Neural progenitor cell (in vitro differentiated cells): ENCODE results near the gene OXLD1. TPM values are rescaled to one million over a fixed set of nuclear protein-coding genes. Genes with fewer than 3 reads are reported as not detected.
A peak's percentile ranks its signal among the peaks of the same experiment; 100 is the strongest.

ENCODE experiments used
- DNase-seq: peaks from one replicate; pipeline ENCODE4 v3.0.0-alpha.2; 2016; ENCODE audit warnings: low spot score
- H2AFZ ChIP-seq: fragments of 200-600 bp; sonication (generic); replicated peaks from 2 replicates; pipeline ENCODE4 v1.6.1; 2016; ENCODE audit warnings: antibody characterized with exemption
- H3F3A ChIP-seq: fragments of 200-600 bp; sonication (generic); 2 replicates; pipeline ENCODE4 v1.6.1; 2016; ENCODE audit warnings: antibody characterized with exemption, low read depth
- H3K27ac ChIP-seq: fragments of 200-600 bp; sonication (generic); 2 replicates; pipeline ENCODE4 v1.5.1; 2016; ENCODE audit warnings: mild to moderate bottlenecking
- H3K27me3 ChIP-seq: fragments of 200-600 bp; sonication (generic); 2 replicates; pipeline ENCODE4 v1.6.1; 2016; ENCODE audit warnings: mild to moderate bottlenecking, moderate library complexity
- H3K36me3 ChIP-seq: fragments of 200-600 bp; sonication (generic); 2 replicates; pipeline ENCODE4 v1.5.1; 2016
- H3K4me1 ChIP-seq: fragments of 200-600 bp; sonication (generic); 2 replicates; pipeline ENCODE4 v1.6.1; 2016; ENCODE audit warnings: mixed run types
- H3K4me2 ChIP-seq: fragments of 200-600 bp; sonication (generic); 2 replicates; pipeline ENCODE4 v1.6.1; 2016
- H3K4me3 ChIP-seq: fragments of 200-600 bp; sonication (generic); 2 replicates; pipeline ENCODE4 v1.5.1; 2016
- H3K79me2 ChIP-seq: fragments of 200-600 bp; sonication (generic); 2 replicates; pipeline ENCODE4 v1.6.1; 2016; ENCODE audit warnings: low read depth
- H3K9ac ChIP-seq: fragments of 200-600 bp; sonication (generic); 2 replicates; pipeline ENCODE4 v1.6.1; 2016
- H3K9me3 ChIP-seq: fragments of 200-600 bp; sonication (generic); 2 replicates; pipeline ENCODE4 v1.5.1; 2016; ENCODE audit warnings: low read depth
- H4K20me1 ChIP-seq: fragments of 200-600 bp; sonication (generic); 2 replicates; pipeline ENCODE4 v1.6.1; 2016; ENCODE audit warnings: low read depth
- H3K27ac Mint-ChIP-seq: 3 replicates; pipeline ENCODE4 v1.8.0; 2021; ENCODE audit warnings: mixed read lengths
- H3K27me3 Mint-ChIP-seq: 2 replicates; pipeline ENCODE4 v1.8.0; 2022; ENCODE audit warnings: low read depth, mild to moderate bottlenecking, inconsistent platforms, moderate library complexity, mixed read lengths; ENCODE audit not compliant: insufficient read depth
- H3K36me3 Mint-ChIP-seq: 3 replicates; pipeline ENCODE4 v1.8.0; 2021; ENCODE audit warnings: mixed read lengths
- H3K4me1 Mint-ChIP-seq: 3 replicates; pipeline ENCODE4 v1.8.0; 2021; ENCODE audit warnings: mixed read lengths
- H3K4me3 Mint-ChIP-seq: 3 replicates; pipeline ENCODE4 v1.8.0; 2021; ENCODE audit warnings: mild to moderate bottlenecking, moderate library complexity, mixed read lengths
- H3K9me3 Mint-ChIP-seq: 3 replicates; pipeline ENCODE4 v1.8.0; 2020; ENCODE audit warnings: mixed read lengths
- EZH2 ChIP-seq: fragments of 200-600 bp; sonication (generic); IDR thresholded peaks from 2 replicates; pipeline ENCODE4 v1.6.1; 2017; ENCODE audit warnings: antibody characterized with exemption, mild to moderate bottlenecking, moderate library complexity
- EZH2phosphoT487 ChIP-seq: fragments of 200-600 bp; sonication (generic); IDR thresholded peaks from 2 replicates; pipeline ENCODE4 v1.6.1; 2017; ENCODE audit warnings: antibody characterized with exemption
- total RNA-seq: library from RNA; depleted of rRNA; stranded (reverse); fragments of >200 nt; gene quantifications from 2 replicates; pipeline ENCODE4 v1.2.3, GENCODE V29; 2015; ENCODE audit warnings: low replicate concordance
- TF ChIP-seq, protein P1 (sequence below): fragments of 200-600 bp; sonication (generic); IDR thresholded peaks from 2 replicates; pipeline ENCODE4 v1.5.1; 2017; ENCODE audit warnings: antibody characterized with exemption, mild to moderate bottlenecking

Gene OXLD1
- total RNA-seq, 1 donor from 2014 or later: 11.9 TPM

DNA sequence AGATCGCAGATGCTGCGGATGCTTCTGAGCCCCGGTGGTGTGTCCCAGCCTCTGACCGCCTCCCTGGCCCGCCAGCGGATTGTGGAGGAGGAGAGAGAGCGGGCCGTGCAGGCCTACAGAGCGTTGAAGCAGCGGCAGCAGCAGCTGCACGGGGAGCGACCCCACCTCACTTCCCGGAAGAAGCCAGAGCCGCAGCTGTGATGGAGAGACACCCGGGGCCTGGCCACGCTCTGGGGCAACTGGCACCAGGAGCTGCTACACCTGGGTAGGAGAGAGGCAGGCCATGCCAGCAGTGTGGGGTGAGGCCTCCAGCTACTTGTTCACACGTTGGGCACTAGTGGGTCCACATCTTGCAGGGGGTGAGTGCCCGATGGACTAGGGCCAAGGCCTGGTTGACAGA, 6.1 kb upstream of the OXLD1 start:
- Histone ChIP-seq H3K9me3 (no peaks in the 10 kb centered on the region), H4K20me1 (peaks cover 14% of the 10 kb centered on the region), H3K27me3 (no peaks in the 10 kb centered on the region), H3F3A (peaks cover 29% of the 10 kb centered on the region), H3K4me3 (no peak overlapping the region), H3K27ac (no peak overlapping the region), H2AFZ (no peak overlapping the region), H3K4me1 (peaks cover 8% of the 10 kb centered on the region), H3K36me3 (peaks cover 6% of the 10 kb centered on the region), H3K9ac (no peak overlapping the region), H3K79me2 (peaks cover 28% of the 10 kb centered on the region), H3K4me2 (no peak overlapping the region)
- H3K9me3 Mint-ChIP-seq: no peaks in the 10 kb centered on the region
- peaks cover 3% of the 10 kb centered on the region for H3K27me3 Mint-ChIP-seq
- H3K27ac Mint-ChIP-seq: no peak overlapping the region
- DNase-seq: no peak
- TF ChIP-seq EZH2phosphoT487 (no peak), EZH2 (no peak)
- TF ChIP-seq, protein P1, sequence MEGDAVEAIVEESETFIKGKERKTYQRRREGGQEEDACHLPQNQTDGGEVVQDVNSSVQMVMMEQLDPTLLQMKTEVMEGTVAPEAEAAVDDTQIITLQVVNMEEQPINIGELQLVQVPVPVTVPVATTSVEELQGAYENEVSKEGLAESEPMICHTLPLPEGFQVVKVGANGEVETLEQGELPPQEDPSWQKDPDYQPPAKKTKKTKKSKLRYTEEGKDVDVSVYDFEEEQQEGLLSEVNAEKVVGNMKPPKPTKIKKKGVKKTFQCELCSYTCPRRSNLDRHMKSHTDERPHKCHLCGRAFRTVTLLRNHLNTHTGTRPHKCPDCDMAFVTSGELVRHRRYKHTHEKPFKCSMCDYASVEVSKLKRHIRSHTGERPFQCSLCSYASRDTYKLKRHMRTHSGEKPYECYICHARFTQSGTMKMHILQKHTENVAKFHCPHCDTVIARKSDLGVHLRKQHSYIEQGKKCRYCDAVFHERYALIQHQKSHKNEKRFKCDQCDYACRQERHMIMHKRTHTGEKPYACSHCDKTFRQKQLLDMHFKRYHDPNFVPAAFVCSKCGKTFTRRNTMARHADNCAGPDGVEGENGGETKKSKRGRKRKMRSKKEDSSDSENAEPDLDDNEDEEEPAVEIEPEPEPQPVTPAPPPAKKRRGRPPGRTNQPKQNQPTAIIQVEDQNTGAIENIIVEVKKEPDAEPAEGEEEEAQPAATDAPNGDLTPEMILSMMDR: no peak
- peaks cover 16% of the 10 kb centered on the region for H3K36me3 Mint-ChIP-seq
- H3K4me1 Mint-ChIP-seq: peaks cover 10% of the 10 kb centered on the region
- H3K4me3 Mint-ChIP-seq: no peak overlapping the region

DNA sequence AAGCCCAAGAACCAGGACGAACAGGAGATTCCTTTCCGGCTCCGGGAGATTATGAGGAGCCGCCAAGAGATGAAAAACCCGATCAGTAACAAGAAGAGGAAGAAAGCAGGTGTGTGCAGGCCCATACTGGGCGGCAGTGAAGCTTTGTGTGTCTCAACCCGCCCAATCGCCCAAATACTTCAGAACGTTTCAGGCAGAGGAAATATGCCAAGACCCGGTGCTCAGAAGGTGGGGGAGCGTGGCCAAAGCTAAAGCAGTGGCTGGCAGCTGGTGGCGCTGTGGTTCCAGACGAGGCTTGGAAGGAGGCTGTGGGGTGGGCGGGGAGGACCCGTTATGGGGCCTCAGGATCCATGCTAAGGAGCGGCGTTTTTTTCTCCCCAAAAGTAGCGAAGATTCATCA, 1.3 kb upstream of the OXLD1 start:
- H3K9me3 ChIP-seq: no peaks in the 10 kb centered on the region
- peaks cover 6% of the 10 kb centered on the region for H3K36me3 ChIP-seq
- DNase-seq: peak; percentile 48
- peaks cover 49% of the 10 kb centered on the region for H3K79me2 ChIP-seq
- no peak overlapping the region for H2AFZ ChIP-seq
- H3K4me1 Mint-ChIP-seq: peaks cover 21% of the 10 kb centered on the region
- peaks cover 3% of the 10 kb centered on the region for H4K20me1 ChIP-seq
- peaks cover 9% of the 10 kb centered on the region for H3K36me3 Mint-ChIP-seq
- H3K27me3 Mint-ChIP-seq: peaks cover 3% of the 10 kb centered on the region
- H3K4me2 ChIP-seq: peak overlapping the region; percentile 97
- no peaks in the 10 kb centered on the region for H3K9me3 Mint-ChIP-seq
- H3K4me3 ChIP-seq: peak overlapping the region; percentile 99
- no peak overlapping the region for H3K27ac ChIP-seq
- no peak overlapping the region for H3K9ac ChIP-seq
- no peak overlapping the region for H3K27ac Mint-ChIP-seq
- H3F3A ChIP-seq: peaks cover 19% of the 10 kb centered on the region
- no peaks in the 10 kb centered on the region for H3K27me3 ChIP-seq
- H3K4me3 Mint-ChIP-seq: peak overlapping the region; percentile 96
- H3K4me1 ChIP-seq: peaks cover 13% of the 10 kb centered on the region
- TF ChIP-seq, protein P1: no peak
- no peak for TF ChIP-seq EZH2phosphoT487
- no peak for TF ChIP-seq EZH2

DNA sequence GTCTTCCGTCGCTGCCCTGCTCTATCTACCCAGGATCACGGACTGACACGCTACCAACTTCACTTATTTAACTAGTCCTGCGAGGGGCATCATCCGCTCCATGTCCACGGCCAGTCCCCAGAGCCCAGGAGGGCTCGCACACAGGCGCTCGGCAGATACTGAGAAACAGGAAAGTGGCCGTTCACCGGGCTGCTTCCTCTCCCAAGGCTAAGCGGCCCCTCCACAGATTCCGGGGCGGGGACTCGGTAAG, 388 bp downstream of the OXLD1 start:
- peaks cover 13% of the 10 kb centered on the region for H3K4me1 ChIP-seq
- H3K36me3 Mint-ChIP-seq: peaks cover 6% of the 10 kb centered on the region
- H3K4me3 ChIP-seq: peak overlapping the region; percentile 99
- TF ChIP-seq EZH2: no peak
- TF ChIP-seq, protein P1: no peak
- no peak for TF ChIP-seq EZH2phosphoT487
- H3K27ac ChIP-seq: peak overlapping the region; percentile 3
- H3K9me3 ChIP-seq: no peaks in the 10 kb centered on the region
- H3F3A ChIP-seq: peaks cover 17% of the 10 kb centered on the region
- H3K4me1 Mint-ChIP-seq: peaks cover 21% of the 10 kb centered on the region
- H2AFZ ChIP-seq: peak overlapping the region; percentile 53
- DNase-seq: peak; percentile 81
- no peaks in the 10 kb centered on the region for H3K27me3 ChIP-seq
- peaks cover 49% of the 10 kb centered on the region for H3K79me2 ChIP-seq
- peaks cover 3% of the 10 kb centered on the region for H4K20me1 ChIP-seq
- no peaks in the 10 kb centered on the region for H3K9me3 Mint-ChIP-seq
- peak overlapping the region; percentile 97 for H3K4me2 ChIP-seq
- H3K27ac Mint-ChIP-seq: peak overlapping the region; percentile 88
- peaks cover 6% of the 10 kb centered on the region for H3K36me3 ChIP-seq
- peaks cover 3% of the 10 kb centered on the region for H3K27me3 Mint-ChIP-seq
- H3K9ac ChIP-seq: peak overlapping the region; percentile 69
- peak overlapping the region; percentile 96 for H3K4me3 Mint-ChIP-seq
